CD14-positive monocyte (primary cell): ENCODE data around the gene OSBPL8. TPM values are rescaled to one million over a fixed set of nuclear protein-coding genes. Genes with fewer than 3 reads are reported as not detected.
A peak's percentile ranks its signal among the peaks of the same experiment; 100 is the strongest.

Source experiments
- DNase-seq, 3 donors: peaks; one replicate each; pipeline ENCODE4 v3.0.0-alpha.2; 2011 to 2022
- H2AFZ ChIP-seq: 2 replicates; pipeline ENCODE4 v1.6.0; 2012; ENCODE audit warnings: mild to moderate bottlenecking, low read depth, low read length, inconsistent platforms; ENCODE audit not compliant: insufficient read depth, poor library complexity, severe bottlenecking
- H3K27ac ChIP-seq, 2 donors: 1 replicate in 1 of 2; 2 replicates in 1 of 2; pipeline ENCODE4 v1.5.1; 2012 to 2013; ENCODE audit warnings: low read length in 2 of 2, control low read depth in 1 of 2, inconsistent platforms in 1 of 2, low read depth in 1 of 2, mild to moderate bottlenecking in 1 of 2
- H3K27me3 ChIP-seq, 2 donors: one replicate each; pipeline versions ENCODE4 v1.6.0 to v1.6.1; 2011 to 2013; ENCODE audit warnings: low read length in 2 of 2; ENCODE audit not compliant: control insufficient read depth in 2 of 2, insufficient read depth in 2 of 2
- H3K36me3 ChIP-seq, 2 donors: replicated peaks in 1 of 2; 1 replicate in 1 of 2; 2 replicates in 1 of 2; pipeline versions ENCODE4 v1.5.1 to v1.6.1; 2012 to 2013; ENCODE audit warnings: low read length in 2 of 2, control low read depth in 1 of 2, inconsistent platforms in 1 of 2, mild to moderate bottlenecking in 1 of 2; ENCODE audit not compliant: insufficient read depth in 2 of 2, control insufficient read depth in 1 of 2
- H3K4me1 ChIP-seq, 2 donors: 1 replicate in 1 of 2; 2 replicates in 1 of 2; pipeline versions ENCODE4 v1.5.1 to v1.6.1; 2012 to 2013; ENCODE audit warnings: low read length in 2 of 2, control low read depth in 1 of 2, inconsistent platforms in 1 of 2, mild to moderate bottlenecking in 1 of 2, moderate library complexity in 1 of 2; ENCODE audit not compliant: insufficient read depth in 2 of 2, control insufficient read depth in 1 of 2
- H3K4me2 ChIP-seq: replicated peaks from 2 replicates; pipeline ENCODE3; 2012; ENCODE audit warnings: low read length, moderate library complexity, mild to moderate bottlenecking; ENCODE audit not compliant: poor library complexity, severe bottlenecking; ENCODE audit errors: extremely low read depth
- H3K4me3 ChIP-seq, 3 experiments: fragments of 200-600 bp in 1 of 3; sonication (generic) in 1 of 3; replicated peaks in 1 of 3; 1 replicate in 2 of 3; 2 replicates in 1 of 3; pipeline ENCODE4 v1.5.1; 2011 to 2013; ENCODE audit warnings: low read length in 3 of 3, mild to moderate bottlenecking in 3 of 3, control low read depth in 2 of 3, low read depth in 2 of 3, inconsistent platforms in 1 of 3, moderate library complexity in 1 of 3
- H3K79me2 ChIP-seq: 2 replicates; pipeline ENCODE4 v1.6.0; 2012; ENCODE audit warnings: mild to moderate bottlenecking, control low read depth, inconsistent platforms, low read length, moderate library complexity; ENCODE audit not compliant: insufficient read depth
- H3K9ac ChIP-seq: 2 replicates; pipeline ENCODE4 v1.6.0; 2017; ENCODE audit warnings: low read length, mild to moderate bottlenecking; ENCODE audit not compliant: insufficient read depth, poor library complexity, severe bottlenecking
- H3K9me3 ChIP-seq, 2 donors: replicated peaks in 1 of 2; 1 replicate in 1 of 2; 2 replicates in 1 of 2; pipeline versions ENCODE4 v1.5.1 to v1.6.1; 2012 to 2013; ENCODE audit warnings: low read length in 2 of 2, control low read depth in 1 of 2; ENCODE audit not compliant: control insufficient read depth in 1 of 2, insufficient read depth in 1 of 2
- H4K20me1 ChIP-seq: 2 replicates; pipeline ENCODE4 v1.6.0; 2012; ENCODE audit warnings: mild to moderate bottlenecking, low read length, control low read depth, moderate library complexity; ENCODE audit not compliant: insufficient read depth
- H3K27ac Mint-ChIP-seq, 7 donors: one replicate each; pipeline ENCODE4 v1.8.0; 2020; ENCODE audit warnings: mild to moderate bottlenecking in 7 of 7, mixed read lengths in 7 of 7, moderate library complexity in 6 of 7, inconsistent platforms in 2 of 7
- H3K27me3 Mint-ChIP-seq, 3 donors: one replicate each; pipeline ENCODE4 v1.8.0; 2021 to 2022; ENCODE audit warnings: low read depth in 3 of 3, mild to moderate bottlenecking in 3 of 3, mixed read lengths in 3 of 3, moderate library complexity in 3 of 3, inconsistent platforms in 1 of 3
- H3K36me3 Mint-ChIP-seq, 2 donors: one replicate each; pipeline ENCODE4 v1.8.0; 2020; ENCODE audit warnings: mixed read lengths in 2 of 2, inconsistent platforms in 1 of 2, mild to moderate bottlenecking in 1 of 2
- H3K4me1 Mint-ChIP-seq: one replicate; pipeline ENCODE4 v1.8.0; 2020; ENCODE audit warnings: mild to moderate bottlenecking, mixed read lengths
- H3K4me3 Mint-ChIP-seq, 2 donors: one replicate each; pipeline ENCODE4 v1.8.0; 2020; ENCODE audit warnings: mild to moderate bottlenecking in 2 of 2, mixed read lengths in 2 of 2, moderate library complexity in 1 of 2
- H3K9me3 Mint-ChIP-seq, 7 donors: one replicate each; pipeline ENCODE4 v1.8.0; 2020 to 2022; ENCODE audit warnings: mixed read lengths in 7 of 7, mild to moderate bottlenecking in 6 of 7, moderate library complexity in 6 of 7, inconsistent platforms in 2 of 7
- WGBS: methylation state at CpG from one replicate; pipeline ENCODE4 v1.1.5; 2013; ENCODE audit warnings: missing lambda C conversion rate; ENCODE audit not compliant: insufficient coverage; 5-methylcytosine and 5-hydroxymethylcytosine counted together
- intact Hi-C, 2 donors: fragments of 100-400 bp; cut with micrococcal nuclease; formaldehyde crosslinking; loops; one replicate each; pipeline versions ENCODE4 v1.15.0 to v1.15.1; 2023
- polyA plus RNA-seq, 3 donors: library from polyadenylated mRNA; depleted of rRNA in 1 of 3; unstranded in 2 of 3; stranded (reverse) in 1 of 3; fragments of 300-500 nt in 2 of 3; fragments of >200 nt in 1 of 3; fragmentation: Illumina TruSeq in 2 of 3; gene quantifications; 1 replicate in 2 of 3; 2 replicates in 1 of 3; pipeline ENCODE4 v1.2.3, GENCODE V29; 2012 to 2021
- TF ChIP-seq, protein P1 (sequence below): fragments of 200-600 bp; IDR thresholded peaks from one replicate; pipeline ENCODE4 v1.8.0; 2022; ENCODE audit warnings: antibody characterized with exemption, mild to moderate bottlenecking

The OSBPL8 gene
- polyA plus RNA-seq, 3 donors = 25.3 to 167 (median 147) TPM

DNA sequence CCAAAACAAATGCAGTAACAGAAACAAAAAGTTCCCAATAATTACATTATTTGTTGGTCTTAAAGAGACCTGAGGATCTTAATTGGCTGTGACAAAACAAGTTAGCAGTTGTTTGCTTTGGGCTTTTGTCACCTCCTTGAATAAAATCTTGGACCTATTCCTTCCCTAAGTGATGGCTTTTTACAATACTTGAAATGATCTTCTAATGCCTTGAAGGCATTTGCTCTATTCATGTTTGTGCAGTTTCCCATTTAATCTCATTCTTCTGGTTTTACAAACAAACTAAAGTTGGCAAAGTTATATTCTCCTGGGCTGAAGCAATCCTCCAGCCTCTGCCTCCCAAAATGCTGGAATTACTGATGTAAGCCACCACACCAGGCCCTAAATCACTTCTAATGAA is 98.8 kb downstream of the OSBPL8 start:
- Histone ChIP-seq H3K9me3 (no peaks in the 10 kb centered on the region), H3K36me3 (peaks cover 0 to 2% of the 10 kb centered on the region in 2 donors), H3K27ac (no peak overlapping the region), H4K20me1 (peaks cover 89% of the 10 kb centered on the region), H3K27me3 (no peaks in the 10 kb centered on the region), H2AFZ (no peak overlapping the region), H3K9ac (no peak overlapping the region), H3K4me3 (no peak overlapping the region), H3K4me2 (no peak overlapping the region), H3K79me2 (peaks cover 37% of the 10 kb centered on the region), H3K4me1 (no peaks in the 10 kb centered on the region)
- no peaks in the 10 kb centered on the region for H3K36me3 Mint-ChIP-seq
- H3K9me3 Mint-ChIP-seq = no peaks in the 10 kb centered on the region
- no peak overlapping the region for H3K4me3 Mint-ChIP-seq
- H3K4me1 Mint-ChIP-seq = peaks cover 4% of the 10 kb centered on the region
- TF ChIP-seq, protein P1, sequence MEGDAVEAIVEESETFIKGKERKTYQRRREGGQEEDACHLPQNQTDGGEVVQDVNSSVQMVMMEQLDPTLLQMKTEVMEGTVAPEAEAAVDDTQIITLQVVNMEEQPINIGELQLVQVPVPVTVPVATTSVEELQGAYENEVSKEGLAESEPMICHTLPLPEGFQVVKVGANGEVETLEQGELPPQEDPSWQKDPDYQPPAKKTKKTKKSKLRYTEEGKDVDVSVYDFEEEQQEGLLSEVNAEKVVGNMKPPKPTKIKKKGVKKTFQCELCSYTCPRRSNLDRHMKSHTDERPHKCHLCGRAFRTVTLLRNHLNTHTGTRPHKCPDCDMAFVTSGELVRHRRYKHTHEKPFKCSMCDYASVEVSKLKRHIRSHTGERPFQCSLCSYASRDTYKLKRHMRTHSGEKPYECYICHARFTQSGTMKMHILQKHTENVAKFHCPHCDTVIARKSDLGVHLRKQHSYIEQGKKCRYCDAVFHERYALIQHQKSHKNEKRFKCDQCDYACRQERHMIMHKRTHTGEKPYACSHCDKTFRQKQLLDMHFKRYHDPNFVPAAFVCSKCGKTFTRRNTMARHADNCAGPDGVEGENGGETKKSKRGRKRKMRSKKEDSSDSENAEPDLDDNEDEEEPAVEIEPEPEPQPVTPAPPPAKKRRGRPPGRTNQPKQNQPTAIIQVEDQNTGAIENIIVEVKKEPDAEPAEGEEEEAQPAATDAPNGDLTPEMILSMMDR = no peak
- H3K27me3 Mint-ChIP-seq = peaks cover 0 to 1% (median 0%) of the 10 kb centered on the region in 3 donors
- no peak for DNase-seq
- H3K27ac Mint-ChIP-seq = peak overlapping the region in 3 of 7 donors; percentile 36 to 58 (median 54)
- intact Hi-C loops = no loop called here

DNA sequence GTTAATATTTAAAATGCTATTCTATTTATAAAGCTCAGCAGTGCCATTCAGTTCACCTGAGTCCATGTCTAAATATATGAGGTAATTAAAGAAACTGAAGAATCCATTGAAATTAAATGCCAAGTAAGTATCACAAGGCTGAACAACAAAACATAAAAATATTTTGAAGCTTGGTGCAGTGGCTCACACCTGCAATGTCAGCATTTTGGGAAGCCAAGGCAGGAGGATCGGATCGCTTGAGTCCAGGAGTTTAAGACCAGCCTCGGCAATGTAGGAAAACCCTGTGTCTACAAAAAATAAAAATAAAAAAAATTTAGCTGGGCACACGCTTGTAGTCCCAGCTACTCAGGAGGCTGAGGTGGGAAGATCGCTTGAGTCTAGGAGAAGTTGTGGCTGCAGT is 101.8 kb downstream of the OSBPL8 start:
- H3K4me3 Mint-ChIP-seq = no peak overlapping the region
- H3K36me3 Mint-ChIP-seq = peaks cover 0 to 1% of the 10 kb centered on the region in 2 donors
- H3K9ac ChIP-seq = no peak overlapping the region
- peaks cover 4% of the 10 kb centered on the region for H3K4me1 Mint-ChIP-seq
- peaks cover 95% of the 10 kb centered on the region for H4K20me1 ChIP-seq
- TF ChIP-seq, protein P1 = no peak
- intact Hi-C loops = loop anchor here in 1 of 2 donors (10.0 kb wide), 1 partner anchor 113 kb away; the partner anchor contains the start of gene BBS10
- DNase-seq = no peak
- no peak overlapping the region for H3K27ac ChIP-seq
- H3K9me3 Mint-ChIP-seq = no peaks in the 10 kb centered on the region
- no peaks in the 10 kb centered on the region for H3K9me3 ChIP-seq
- H3K79me2 ChIP-seq = peaks cover 28% of the 10 kb centered on the region
- H3K4me1 ChIP-seq = no peaks in the 10 kb centered on the region
- no peak overlapping the region for H3K27ac Mint-ChIP-seq
- no peaks in the 10 kb centered on the region for H3K27me3 ChIP-seq
- H2AFZ ChIP-seq = no peak overlapping the region
- H3K4me3 ChIP-seq = no peak overlapping the region
- WGBS = 100% methylated on average over 2 of the region's 5 CpGs
- H3K27me3 Mint-ChIP-seq = peaks cover 0 to 1% (median 0%) of the 10 kb centered on the region in 3 donors
- H3K4me2 ChIP-seq = no peak overlapping the region
- H3K36me3 ChIP-seq = no peaks in the 10 kb centered on the region
